Sigmoid colon (tissue), 7 donors: ENCODE measurements around the gene MYBBP1A. TPM values are rescaled to one million over a fixed set of nuclear protein-coding genes. Genes with fewer than 3 reads are reported as not detected.

ENCODE experiments used
- DNase-seq: peaks from one replicate; pipeline ENCODE4 v3.0.0-alpha.2; 2019
- H3K27ac ChIP-seq, 4 donors: fragments of 200-600 bp; sonication (generic); one replicate each; pipeline ENCODE4 v1.5.1; 2016 to 2019; ENCODE audit warnings: mild to moderate bottlenecking in 1 of 4
- H3K27me3 ChIP-seq, 3 donors: fragments of 200-600 bp; sonication (generic); one replicate each; pipeline ENCODE4 v1.5.1; 2019; ENCODE audit warnings: mild to moderate bottlenecking in 1 of 3
- H3K36me3 ChIP-seq, 4 donors: fragments of 200-600 bp; sonication (generic); one replicate each; pipeline ENCODE4 v1.5.1; 2016 to 2019
- H3K4me1 ChIP-seq, 4 donors: fragments of 200-600 bp; sonication (generic); one replicate each; pipeline ENCODE4 v1.5.1; 2017 to 2019
- H3K4me3 ChIP-seq, 4 donors: fragments of 200-600 bp; sonication (generic); one replicate each; pipeline ENCODE4 v1.5.1; 2017 to 2019; ENCODE audit warnings: mild to moderate bottlenecking in 2 of 4, moderate library complexity in 1 of 4
- H3K9me3 ChIP-seq, 4 donors: fragments of 200-600 bp in 3 of 4; sonication (generic) in 3 of 4; one replicate each; pipeline versions ENCODE4 v1.5.1 to v1.6.1; 2013 to 2019
- CTCF ChIP-seq, 4 experiments: fragments of 450-650 bp in 3 of 4; fragments of 200-600 bp in 1 of 4; IDR thresholded peaks; one replicate each; pipeline ENCODE4 v1.5.1; 2016 to 2019; ENCODE audit warnings: antibody characterized with exemption in 4 of 4, mild to moderate bottlenecking in 3 of 4, moderate library complexity in 2 of 4
- EP300 ChIP-seq, 4 donors: sonication (generic); formaldehyde crosslinking; IDR thresholded peaks; one replicate each; pipeline ENCODE4 v1.6.1; 2017; ENCODE audit warnings: antibody characterized with exemption in 4 of 4
- POLR2A ChIP-seq, 2 donors: fragments of 450-650 bp; IDR thresholded peaks; one replicate each; pipeline ENCODE4 v1.6.1; 2016; ENCODE audit warnings: antibody characterized with exemption in 2 of 2, mild to moderate bottlenecking in 2 of 2, moderate library complexity in 2 of 2
- POLR2AphosphoS5 ChIP-seq, 4 donors: sonication (generic); formaldehyde crosslinking; IDR thresholded peaks; one replicate each; pipeline ENCODE4 v1.6.1; 2017; ENCODE audit warnings: antibody characterized with exemption in 4 of 4
- WGBS, 2 donors: extraction: QIAGEN DNeasy Blood & Tissue Kit; methylation state at CpG; one replicate each; pipeline ENCODE4 v1.1.7; 2013; 5-methylcytosine and 5-hydroxymethylcytosine counted together
- intact Hi-C: fragments of 100-400 bp; cut with DNase I; formaldehyde crosslinking; loops from one replicate; pipeline ENCODE4 v1.15.1; 2023
- polyA plus RNA-seq, 3 donors: library from polyadenylated mRNA; stranded (reverse); fragments of 200-250 nt; gene quantifications; one replicate each; pipeline ENCODE4 v1.2.3, GENCODE V29; 2013
- total RNA-seq, 4 donors: library from RNA; depleted of rRNA; stranded (reverse); fragments of >200 nt; gene quantifications; one replicate each; pipeline ENCODE4 v1.1.0, GENCODE V29; 2016
- donor health status: healthy with polysubstance abuse.
- donor health status: Bipolar disorder and iron deficiency.
- donor health status: healthy.

Gene MYBBP1A
- total and polyA plus RNA-seq, 7 donors, result 6.6 to 44.5 (median 25.8) TPM

GRCh38 chr17:4533523-4534504, 21.4 kb downstream of the MYBBP1A start:
- no peak overlapping the region for H3K4me3 ChIP-seq
- WGBS, 2 donors, result 30 to 60% methylated on average over 23 of the region's 23 CpGs

GRCh38 chr17:4532860-4533522, 22.2 kb downstream of the MYBBP1A start:
- peak overlapping the region; percentile 51 to 72 (median 61) for H3K27ac ChIP-seq
- no peak overlapping the region for H3K4me3 ChIP-seq
- no peak for DNase-seq
- TF ChIP-seq CTCF (IDR thresholded peaks at IDR 0.05) (no peak), POLR2AphosphoS5 (IDR thresholded peaks at IDR 0.05) (no peak), POLR2A (IDR thresholded peaks at IDR 0.05) (no peak), EP300 (IDR thresholded peaks at IDR 0.05) (no peak)
- no peaks in the 10 kb centered on the region for H3K36me3 ChIP-seq
- peaks cover 0 to 21% (median 6%) of the 10 kb centered on the region in 3 donors for H3K27me3 ChIP-seq
- 69 to 85% methylated on average over 33 of the region's 33 CpGs for WGBS, 2 donors
- intact Hi-C loops, result no loop called here
- H3K9me3 ChIP-seq, result no peaks in the 10 kb centered on the region
- peaks cover 0 to 34% (median 22%) of the 10 kb centered on the region in 4 donors for H3K4me1 ChIP-seq

More at GRCh38 chr17:4533523-4534504, 21.4 kb downstream of the MYBBP1A start:
- H3K27me3 ChIP-seq, result peaks cover 0 to 21% (median 6%) of the 10 kb centered on the region in 3 donors
- peaks cover 0 to 37% (median 22%) of the 10 kb centered on the region in 4 donors for H3K4me1 ChIP-seq
- no peak for TF ChIP-seq CTCF (IDR thresholded peaks at IDR 0.05)
- no peaks in the 10 kb centered on the region for H3K9me3 ChIP-seq
- DNase-seq, result no peak
- peak overlapping the region; percentile 51 to 72 (median 61) for H3K27ac ChIP-seq
- intact Hi-C loops, result no loop called here
- peaks cover 0 to 5% (median 0%) of the 10 kb centered on the region in 4 donors for H3K36me3 ChIP-seq

- Histone ChIP-seq H3K9me3 (no peaks in the 10 kb centered on the region), H3K27me3 (peaks cover 0 to 21% (median 6%) of the 10 kb centered on the region in 3 donors), H3K36me3 (no peaks in the 10 kb centered on the region), H3K4me3 (no peak overlapping the region), H3K27ac (peak overlapping the region in 3 of 4 donors; percentile 27 to 61 (median 60)), H3K4me1 (peaks cover 0 to 26% (median 17%) of the 10 kb centered on the region in 4 donors)
- WGBS, 2 donors, result 92 to 93% methylated on average over 17 of the region's 17 CpGs
- no peak for DNase-seq
- no peak for TF ChIP-seq CTCF (IDR thresholded peaks at IDR 0.05)
- TF ChIP-seq POLR2AphosphoS5 (IDR thresholded peaks at IDR 0.05), result no peak
- TF ChIP-seq POLR2A (IDR thresholded peaks at IDR 0.05), result no peak
- TF ChIP-seq EP300 (IDR thresholded peaks at IDR 0.05), result no peak
- intact Hi-C loops, result no loop called here
These were observed 23.0 kb downstream of the MYBBP1A start for GRCh38 chr17:4531988-4532736.

- DNase-seq, result no peak
- no peaks in the 10 kb centered on the region for H3K9me3 ChIP-seq
- TF ChIP-seq CTCF (IDR thresholded peaks at IDR 0.05) (no peak), POLR2AphosphoS5 (IDR thresholded peaks at IDR 0.05) (no peak), POLR2A (IDR thresholded peaks at IDR 0.05) (no peak), EP300 (IDR thresholded peaks at IDR 0.05) (no peak)
- peaks cover 0 to 15% (median 6%) of the 10 kb centered on the region in 4 donors for H3K4me1 ChIP-seq
- WGBS, 2 donors, result 78 to 80% methylated on average over 30 of the region's 30 CpGs
- intact Hi-C loops, result no loop called here
- no peaks in the 10 kb centered on the region for H3K36me3 ChIP-seq
- H3K4me3 ChIP-seq, result no peak overlapping the region
- H3K27ac ChIP-seq, result peak overlapping the region in 3 of 4 donors; percentile 27 to 60 (median 44)
- peaks cover 0 to 20% (median 6%) of the 10 kb centered on the region in 3 donors for H3K27me3 ChIP-seq
These were observed 24.1 kb downstream of the MYBBP1A start for GRCh38 chr17:4530799-4531730.
